ENCODE results near the gene OTULIN. TPM values are rescaled to one million over a fixed set of nuclear protein-coding genes. Genes with fewer than 3 reads are reported as not detected.

The OTULIN gene
- total RNA-seq, 6 experiments from 2014 or later: 25.2 to 34.8 (median 29.2) TPM

DNA sequence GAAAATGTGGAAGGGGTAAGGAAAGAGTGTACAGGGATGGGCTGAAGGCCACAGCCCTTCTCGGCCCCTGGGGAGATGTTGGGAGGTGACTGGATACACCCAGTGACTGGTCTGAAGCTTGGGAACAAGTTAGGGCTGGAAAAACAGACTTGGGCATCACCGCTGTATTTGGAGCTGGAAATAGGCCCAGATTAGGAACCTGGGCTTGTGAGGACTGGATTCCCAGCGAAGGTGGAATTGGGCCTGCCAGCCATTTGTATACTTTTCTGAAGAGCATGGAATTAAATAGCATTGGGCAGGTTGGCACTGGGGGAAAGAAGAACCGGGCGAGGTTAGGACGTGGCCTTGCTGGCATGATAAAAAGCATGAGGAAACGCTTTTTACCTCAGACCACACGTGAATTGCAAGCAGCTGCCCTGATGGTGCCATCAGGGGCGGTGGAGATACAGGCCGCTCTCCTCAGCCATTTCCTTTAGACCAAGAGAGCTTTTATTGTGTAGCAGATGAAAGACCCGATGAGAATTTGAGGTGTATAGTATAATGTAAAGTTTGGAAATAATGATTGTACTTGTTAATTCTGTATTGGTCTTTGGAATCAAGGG lies 37.8 kb downstream of the OTULIN start:
- 57% methylated on average over 10 of the region's 11 CpGs for WGBS (ENCODE audit: insufficient coverage, low coverage, low lambda C conversion rate, missing lambda C conversion rate)
- peaks cover 0 to 5% (median 1%) of the 10 kb centered on the region in 4 donors for H3K36me3 ChIP-seq
- H3K4me1 ChIP-seq: peaks cover 0 to 56% (median 5%) of the 10 kb centered on the region in 4 donors
- no peak for TF ChIP-seq POLR2A (IDR thresholded peaks at IDR 0.05)
- TF ChIP-seq CTCF (IDR thresholded peaks at IDR 0.05): no peak
- no peak overlapping the region for H3K4me3 ChIP-seq
- ATAC-seq: peak in 1 of 4 donors; percentile 9
- H3K27ac ChIP-seq: peak overlapping the region in 1 of 3 donors; percentile 15
- H3K27me3 ChIP-seq: no peaks in the 10 kb centered on the region
- intact Hi-C loops (cut with DNase I): loop anchor here in 1 of 2 donors (10.0 kb wide), 1 partner anchor 312 kb away; no protein-coding TSS in a partner anchor
- DNase-seq: peak in 1 of 3 donors; percentile 71
- no peaks in the 10 kb centered on the region for H3K9me3 ChIP-seq

- H3K4me1 ChIP-seq: peaks cover 0 to 47% (median 0%) of the 10 kb centered on the region in 4 donors
- DNase-seq: peak in 2 of 3 donors; percentile 79 to 81
- 75% methylated on average over 2 of the region's 8 CpGs for WGBS (ENCODE audit: insufficient coverage, low coverage, low lambda C conversion rate, missing lambda C conversion rate)
- ATAC-seq: peak; percentile 76 to 90 (median 86)
- H3K36me3 ChIP-seq: peaks cover 0 to 18% (median 3%) of the 10 kb centered on the region in 4 donors
- peak overlapping the region in 2 of 3 donors; percentile 25 to 47 for H3K27ac ChIP-seq
- H3K27me3 ChIP-seq: no peaks in the 10 kb centered on the region
- H3K9me3 ChIP-seq: no peaks in the 10 kb centered on the region
- TF ChIP-seq CTCF (IDR thresholded peaks at IDR 0.05): no peak
- no peak for TF ChIP-seq POLR2A (IDR thresholded peaks at IDR 0.05)
- intact Hi-C loops (cut with DNase I): loop anchor here in 1 of 2 donors (10.0 kb wide), 1 partner anchor 309 kb away; no protein-coding TSS in a partner anchor
- H3K4me3 ChIP-seq: no peak overlapping the region
Measured at GRCh38 chr5:14705556-14705955, 41.0 kb downstream of the OTULIN start.

GRCh38 chr5:14706615-14707021 lies 42.1 kb downstream of the OTULIN start:
- H3K36me3 ChIP-seq: peaks cover 0 to 27% (median 3%) of the 10 kb centered on the region in 4 donors
- intact Hi-C loops (cut with DNase I): loop anchor here in 1 of 2 donors (10.0 kb wide), 1 partner anchor 308 kb away; no protein-coding TSS in a partner anchor
- H3K27me3 ChIP-seq: no peaks in the 10 kb centered on the region
- TF ChIP-seq POLR2A (IDR thresholded peaks at IDR 0.05) (no peak), CTCF (IDR thresholded peaks at IDR 0.05) (no peak)
- H3K27ac ChIP-seq: peak overlapping the region in 1 of 3 donors; percentile 47
- peaks cover 0 to 47% (median 0%) of the 10 kb centered on the region in 4 donors for H3K4me1 ChIP-seq
- H3K4me3 ChIP-seq: no peak overlapping the region
- no peak for ATAC-seq
- H3K9me3 ChIP-seq: no peaks in the 10 kb centered on the region
- no peak for DNase-seq
- 51% methylated on average over 6 of the region's 6 CpGs for WGBS (ENCODE audit: insufficient coverage, low coverage, low lambda C conversion rate, missing lambda C conversion rate)

DNA sequence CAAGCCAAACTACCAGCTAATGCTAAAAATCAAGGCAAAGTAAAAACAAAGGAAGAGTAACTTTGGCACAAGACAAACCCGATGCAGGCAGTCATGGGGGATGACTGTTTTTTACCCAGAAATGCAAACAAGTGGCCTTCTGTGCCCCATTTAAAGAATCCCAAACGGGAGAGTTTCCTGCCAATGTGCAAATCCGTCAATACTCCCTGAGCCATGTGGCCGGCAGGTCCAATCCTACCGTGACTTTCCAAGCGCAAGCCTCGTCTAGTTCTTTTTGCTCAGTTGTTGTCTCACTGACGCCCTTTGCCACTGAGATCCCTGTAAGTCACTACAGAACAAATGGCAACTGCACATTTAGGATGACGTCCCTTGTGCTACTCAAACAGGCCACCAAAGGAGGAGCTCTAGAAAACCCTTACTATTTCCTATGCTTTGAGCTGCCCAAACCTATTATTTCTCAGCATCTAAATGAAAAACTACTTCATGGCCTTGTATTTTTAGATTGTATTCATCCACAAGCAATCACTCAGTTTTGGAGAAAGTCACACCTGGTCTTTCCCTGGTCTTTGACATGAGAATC lies 43.4 kb downstream of the OTULIN start:
- TF ChIP-seq CTCF (IDR thresholded peaks at IDR 0.05) (no peak), POLR2A (IDR thresholded peaks at IDR 0.05) (no peak)
- peak overlapping the region in 2 of 3 donors; percentile 33 to 49 for H3K27ac ChIP-seq
- no peak overlapping the region for H3K4me3 ChIP-seq
- WGBS (ENCODE audit: insufficient coverage, low coverage, low lambda C conversion rate, missing lambda C conversion rate): 27% methylated on average over 8 of the region's 9 CpGs
- H3K4me1 ChIP-seq: peaks cover 0 to 36% (median 0%) of the 10 kb centered on the region in 4 donors
- H3K36me3 ChIP-seq: peaks cover 0 to 39% (median 6%) of the 10 kb centered on the region in 4 donors
- ATAC-seq (peak; percentile 38 to 72 (median 50)), DNase-seq (no peak)
- H3K27me3 ChIP-seq: no peaks in the 10 kb centered on the region
- intact Hi-C loops (cut with DNase I): loop anchor here in 1 of 2 donors (10.0 kb wide), 1 partner anchor 307 kb away; no protein-coding TSS in a partner anchor
- H3K9me3 ChIP-seq: no peaks in the 10 kb centered on the region

All from right lobe of liver (tissue), 6 donors.